Measurements from ENCODE around the gene PI4KB. TPM values are rescaled to one million over a fixed set of nuclear protein-coding genes. Genes with fewer than 3 reads are reported as not detected.

PI4KB gene
- total and polyA plus RNA-seq, 9 of the 15 experiments (the other 6 are each of a cell fraction or from before 2014, with no cell fraction given), result 3.1 to 65.4 (median 45.1) TPM

- no peak for TF ChIP-seq HMGXB4 (CRISPR knock-in tag; IDR thresholded peaks at IDR 0.05)
- TF ChIP-seq DLX4 (CRISPR knock-in tag; IDR thresholded peaks at IDR 0.05), result no peak
- TF ChIP-seq SMARCA4 (IDR thresholded peaks at IDR 0.05), result 0 out of 2 replicates have a peak, but pooled peaks have one; percentile 36
- TF ChIP-seq SAFB (IDR thresholded peaks at IDR 0.05; ENCODE audit: borderline replicate concordance, low read depth, low read length), result no peak
- no peak for TF ChIP-seq BCL6 (CRISPR knock-in tag; IDR thresholded peaks at IDR 0.05)
- no peak for TF ChIP-seq SREBF1 (IDR thresholded peaks at IDR 0.05; ENCODE audit: borderline replicate concordance, low read depth, low read length)
- no peak for TF ChIP-seq HDAC8 (tag; IDR thresholded peaks at IDR 0.05)
- TF ChIP-seq KLF1 (tag; IDR thresholded peaks at IDR 0.05), result no peak
- no peak for TF ChIP-seq ZNF707 (CRISPR knock-in tag; conservative IDR thresholded peaks at IDR 0.05)
- TF ChIP-seq CBFA2T3 (IDR thresholded peaks at IDR 0.05), result peak; percentile 89
- TF ChIP-seq STAT5B (CRISPR knock-in tag; IDR thresholded peaks at IDR 0.05), result no peak
- TF ChIP-seq HMBOX1 (IDR thresholded peaks at IDR 0.05), result no peak; the same call in 1 of the 2 replicates
- TF ChIP-seq VEZF1 (CRISPR knock-in tag; IDR thresholded peaks at IDR 0.05), result no peak; the same call in 1 of the 2 replicates
- TF ChIP-seq CGGBP1 (CRISPR knock-in tag; IDR thresholded peaks at IDR 0.05), result no peak
- TF ChIP-seq HDAC2 (IDR thresholded peaks at IDR 0.05), result peak; percentile 70; the same call in 1 of the 2 replicates
- no peak for TF ChIP-seq CSDE1 (IDR thresholded peaks at IDR 0.05)
- TF ChIP-seq CREBBP (IDR thresholded peaks at IDR 0.05; ENCODE audit: low read depth, low read length), result no peak
- TF ChIP-seq ZKSCAN8 (CRISPR knock-in tag; IDR thresholded peaks at IDR 0.05), result no peak
- no peak for TF ChIP-seq SUPT5H (IDR thresholded peaks at IDR 0.05)
- TF ChIP-seq NFIC (IDR thresholded peaks at IDR 0.05), result peak; percentile 55; the same call in 1 of the 2 replicates
- no peak for TF ChIP-seq TAF9B (IDR thresholded peaks at IDR 0.05; ENCODE audit: partially characterized antibody)
- peak; percentile 23; the same call in 1 of the 2 replicates for TF ChIP-seq TEAD4 (IDR thresholded peaks at IDR 0.05; ENCODE audit: low read length)
- TF ChIP-seq TEAD4 (CRISPR knock-in tag; IDR thresholded peaks at IDR 0.05; ENCODE audit: borderline replicate concordance), result no peak
- no peak for TF ChIP-seq ILK (tag; IDR thresholded peaks at IDR 0.05; ENCODE audit: borderline replicate concordance, low read depth)
- TF ChIP-seq ZNF408 (CRISPR knock-in tag; IDR thresholded peaks at IDR 0.05; ENCODE audit: low read depth), result no peak
- no peak for TF ChIP-seq MEIS2 (IDR thresholded peaks at IDR 0.05; ENCODE audit: partially characterized antibody)
Observed at GRCh38 chr1:151370211-151370911, 43.1 kb upstream of the PI4KB start (continued).
